ENCODE results near the gene FOLR1. TPM values are rescaled to one million over a fixed set of nuclear protein-coding genes. Genes with fewer than 3 reads are reported as not detected.
A peak's percentile ranks its signal among the peaks of the same experiment; 100 is the strongest.
"Not testable (repeated sequence)": the region's sequence is repeated elsewhere in the genome, so short reads cannot be mapped to it uniquely, and the experiment has no call there.

FOLR1 gene
- total and polyA plus RNA-seq, 2 of the 4 experiments (the other 2 are of a cell fraction), result 0.24 TPM; not detected in 1

- POLR2A ChIA-PET (ENCODE audit: unreplicated experiment); H3K56ac ChIP-seq (ENCODE audit: extremely low read depth, insufficient read depth, low read length); dilution Hi-C loops (cut with HindIII; ENCODE audit: low sequenced_read_pairs, unreplicated experiment); H3K4me1 ChIP-seq (ENCODE audit: control insufficient read depth, insufficient read depth, low read length); H4K5ac ChIP-seq (ENCODE audit: low read depth, low read length); H3K18ac ChIP-seq (ENCODE audit: low read depth, low read length); H3K79me1 ChIP-seq (ENCODE audit: low read depth in 1 of 2, low read length in 2 of 2); DNase-seq; H3K4me3 ChIP-seq (ENCODE audit: insufficient read depth, low read depth, low read length); H3K9me1 ChIP-seq (ENCODE audit: insufficient read depth, low read length); H3K9me3 ChIP-seq (ENCODE audit: control insufficient read depth, insufficient read depth, low read length); H3K4me2 ChIP-seq (ENCODE audit: low read depth, low read length); H3K27ac ChIP-seq (ENCODE audit: insufficient read depth, low read length); BruUV-seq (replicated peaks); H3K27me3 ChIP-seq (ENCODE audit: control insufficient read depth, insufficient read depth, low read length); H3K9ac ChIP-seq (ENCODE audit: low read depth, low read length); H4K20me1 ChIP-seq (ENCODE audit: insufficient read depth, low read length); H3K36me3 ChIP-seq (ENCODE audit: control insufficient read depth, insufficient read depth, low read length); H2AK9ac ChIP-seq (replicated peaks; ENCODE audit: low read depth, low read length, poor library complexity): not testable (repeated sequence)
- H2BK5ac ChIP-seq (ENCODE audit: low read depth, low read length, poor library complexity, severe bottlenecking), result peak overlapping the region; percentile 55
- peak overlapping the region; percentile 73; the same call in 1 of the 2 replicates for H2AK5ac ChIP-seq (ENCODE audit: low read depth, low read length)
- WGBS, 2 experiments (ENCODE audit: extremely low coverage in 2 of 2, insufficient read length in 1 of 2), result 71% methylated on average over 1 of the region's 3 CpGs; no CpG with 5 or more reads in 1 of the 2 experiments
- peak overlapping the region; percentile 49 for H2AFZ ChIP-seq (replicated peaks; ENCODE audit: low read length, poor library complexity)
- peak overlapping the region; percentile 74 for H4K91ac ChIP-seq (ENCODE audit: insufficient read depth, low read depth, low read length)
- TF ChIP-seq CTCF (conservative IDR thresholded peaks at IDR 0.05; ENCODE audit: low read depth, low read length) (peak; percentile 33; the same call in 1 of the 2 replicates), RAD21 (IDR thresholded peaks at IDR 0.05; ENCODE audit: low read length) (peak; percentile 50)
- ATAC-seq (ENCODE audit: low read depth), result peak; percentile 59
- intact Hi-C loops (cut with micrococcal nuclease), result loop anchor here (1.0 to 5.0 kb wide), 2 partner anchors 39 to 79 kb away; partner anchors contain the start of gene LAMTOR1
- H2BK20ac ChIP-seq (ENCODE audit: low read depth, low read length), result peak overlapping the region; percentile 87
- peak overlapping the region; percentile 56; the same call in 1 of the 2 replicates for H3K23ac ChIP-seq (ENCODE audit: low read depth, low read length)
- H2BK15ac ChIP-seq (ENCODE audit: low read depth, low read length), result 0 out of 3 replicates have a peak overlapping the region, but pooled peaks have one; percentile 47
- peak overlapping the region; percentile 67 for H3K4ac ChIP-seq (ENCODE audit: low read depth, low read length)
- CTCF ChIA-PET, result interaction anchor here (1.4 kb wide), 1 partner anchor 90 kb away, joined by 3 read pairs; no protein-coding TSS in a partner anchor
- 0 out of 4 replicates have a peak overlapping the region, but pooled peaks of 1 of the 2 experiments have one; percentile 28 for H4K8ac ChIP-seq (ENCODE audit: low read depth in 2 of 2, low read length in 2 of 2)
- H3K14ac ChIP-seq (replicated peaks; ENCODE audit: low read depth, low read length), result peak overlapping the region; percentile 60; the same call in 1 of the 2 replicates
- in situ Hi-C loops (cut with MboI; ENCODE audit: low sequenced_read_pairs), result loop anchor here (5.0 kb wide), 1 partner anchor 159 kb away; no protein-coding TSS in a partner anchor
- H2BK120ac ChIP-seq (ENCODE audit: low read depth, low read length), result peak overlapping the region; percentile 88
These were observed 10.4 kb upstream of the FOLR1 start for GRCh38 chr11:72181553-72181958.

All from IMR-90 (cell line).